ENCODE measurements around the gene ZNF330. TPM values are rescaled to one million over a fixed set of nuclear protein-coding genes. Genes with fewer than 3 reads are reported as not detected.
A peak's percentile ranks its signal among the peaks of the same experiment; 100 is the strongest.

Gene ZNF330
- total RNA-seq, 1 donor from 2014 or later: 46.2 TPM

GRCh38 chr4:141229408-141230101 is 8.9 kb downstream of the ZNF330 start:
- no peak for DNase-seq (ENCODE audit: low spot score)

GRCh38 chr4:141233673-141234072 is 13.0 kb downstream of the ZNF330 start:
- no peak for DNase-seq (ENCODE audit: low spot score)

- DNase-seq (ENCODE audit: low spot score): no peak
Observed at GRCh38 chr4:141238186-141238585, 17.5 kb downstream of the ZNF330 start.

- DNase-seq (ENCODE audit: low spot score): no peak
Observed at GRCh38 chr4:141240259-141240658, 19.6 kb downstream of the ZNF330 start.

- no peak for DNase-seq (ENCODE audit: low spot score)
Observed at GRCh38 chr4:141240671-141241070, 20.0 kb downstream of the ZNF330 start.

GRCh38 chr4:141241986-141242385 is 21.3 kb downstream of the ZNF330 start:
- DNase-seq (ENCODE audit: low spot score): no peak

GRCh38 chr4:141244419-141244818 is 23.7 kb downstream of the ZNF330 start:
- no peak for DNase-seq (ENCODE audit: low spot score)

GRCh38 chr4:141246243-141246642 is 25.5 kb downstream of the ZNF330 start:
- peak; percentile 48 for DNase-seq (ENCODE audit: low spot score)

GRCh38 chr4:141246683-141247429 is 26.2 kb downstream of the ZNF330 start:
- DNase-seq (ENCODE audit: low spot score): no peak

GRCh38 chr4:141247430-141247780 is 26.7 kb downstream of the ZNF330 start:
- DNase-seq (ENCODE audit: low spot score): no peak

GRCh38 chr4:141248029-141248428 is 27.3 kb downstream of the ZNF330 start:
- no peak for DNase-seq (ENCODE audit: low spot score)

GRCh38 chr4:141248486-141248885 is 27.8 kb downstream of the ZNF330 start:
- DNase-seq (ENCODE audit: low spot score): no peak

GRCh38 chr4:141254326-141254725 is 33.6 kb downstream of the ZNF330 start:
- DNase-seq (ENCODE audit: low spot score): no peak

- no peak for DNase-seq (ENCODE audit: low spot score)
Observed at GRCh38 chr4:141255016-141255415, 34.3 kb downstream of the ZNF330 start.

GRCh38 chr4:141258558-141258957 is 37.9 kb downstream of the ZNF330 start:
- DNase-seq (ENCODE audit: low spot score): no peak

GRCh38 chr4:141275834-141276233 is 55.1 kb downstream of the ZNF330 start:
- no peak for DNase-seq (ENCODE audit: low spot score)

GRCh38 chr4:141283152-141283551 is 62.5 kb downstream of the ZNF330 start:
- no peak for DNase-seq (ENCODE audit: low spot score)

- DNase-seq (ENCODE audit: low spot score): no peak
Observed at GRCh38 chr4:141283563-141283962, 62.9 kb downstream of the ZNF330 start.

Other genes starting within 250 kb of the ZNF330 start
- gene RNF150, start 87.4 kb upstream of the ZNF330 start, total RNA-seq (ENCODE audit: insufficient read depth, low replicate concordance): 8.7 TPM